Stimulated activated CD4-positive, alpha-beta T cell treated with anti-CD3 and anti-CD28 coated beads, Interleukin-4, amount 100 ng/mL, for 4 hours (primary cell): ENCODE results near the gene DYDC2.

ENCODE experiments used
- DNase-seq, 2 experiments: peaks; one replicate each; pipeline ENCODE4 v3.0.0-alpha.2; 2020

The DYDC2 gene

DNA sequence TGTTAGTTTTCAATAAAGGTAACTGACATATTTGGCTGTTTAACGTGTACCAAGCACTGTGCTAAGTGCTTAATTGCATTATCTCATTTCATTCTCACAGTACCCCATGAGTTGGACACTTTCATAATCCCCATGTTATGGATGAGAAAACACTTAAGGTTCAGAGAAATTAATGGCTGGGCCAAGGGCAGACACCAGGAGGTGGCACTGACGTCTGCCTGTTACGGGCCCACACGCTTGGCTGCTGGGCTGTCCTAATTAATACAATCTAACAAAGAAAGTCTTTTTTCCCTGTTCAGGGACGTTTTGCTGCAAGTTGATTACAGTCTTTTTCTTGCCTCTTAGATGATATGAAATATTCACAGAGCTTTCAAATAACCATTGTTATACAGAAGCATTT is 16.1 kb downstream of the DYDC2 start:
- no peak for DNase-seq

GRCh38 chr10:80373502-80373901 is 16.9 kb downstream of the DYDC2 start:
- DNase-seq, result no peak

DNA sequence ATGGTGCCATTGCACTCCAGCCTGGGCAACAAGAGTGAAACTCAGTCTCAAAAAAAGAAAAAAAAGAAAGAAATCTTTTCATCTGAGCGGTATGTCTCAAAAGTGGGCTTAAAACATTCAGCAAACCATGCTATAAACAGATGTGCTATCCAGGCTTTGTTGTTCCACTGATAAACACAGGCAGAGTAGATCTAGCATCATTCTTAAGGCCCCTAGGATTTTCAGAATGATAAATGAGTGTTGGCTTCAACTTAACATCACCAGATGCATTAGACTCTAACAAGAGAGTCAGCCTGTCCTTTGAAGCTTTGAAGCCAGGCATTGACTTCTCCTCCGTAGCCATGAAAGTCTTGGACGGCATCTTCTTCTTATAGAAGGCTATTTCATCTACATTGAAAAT is 23.1 kb downstream of the DYDC2 start:
- no peak for DNase-seq

GRCh38 chr10:80380185-80380584 is 23.6 kb downstream of the DYDC2 start:
- DNase-seq, result no peak

GRCh38 chr10:80382989-80383388 is 26.4 kb downstream of the DYDC2 start:
- DNase-seq, result peak; percentile 5 to 15

DNA sequence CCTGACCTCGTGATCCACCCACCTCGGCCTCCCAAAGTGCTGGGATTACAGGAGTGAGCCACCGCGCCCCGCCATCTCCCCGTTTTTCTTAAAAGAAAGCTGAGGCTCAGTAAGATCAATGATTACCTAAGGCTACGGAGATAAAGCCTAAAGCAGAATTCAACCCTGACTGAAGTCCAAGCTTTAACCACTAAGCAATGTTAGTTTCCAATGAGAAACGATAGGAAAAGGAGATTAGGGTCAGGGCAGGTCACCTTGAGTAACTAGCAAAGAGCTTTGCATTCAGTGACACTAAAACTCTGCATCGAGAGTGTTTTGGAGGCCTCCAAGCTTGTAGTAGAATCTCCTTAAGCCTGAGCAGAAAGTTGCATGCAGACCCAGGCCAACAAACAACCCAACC is 34.2 kb downstream of the DYDC2 start:
- DNase-seq, result no peak

- DNase-seq, result no peak
These were observed 35.7 kb downstream of the DYDC2 start for GRCh38 chr10:80392250-80392649.

GRCh38 chr10:80394358-80394916 is 37.9 kb downstream of the DYDC2 start:
- no peak for DNase-seq

DNA sequence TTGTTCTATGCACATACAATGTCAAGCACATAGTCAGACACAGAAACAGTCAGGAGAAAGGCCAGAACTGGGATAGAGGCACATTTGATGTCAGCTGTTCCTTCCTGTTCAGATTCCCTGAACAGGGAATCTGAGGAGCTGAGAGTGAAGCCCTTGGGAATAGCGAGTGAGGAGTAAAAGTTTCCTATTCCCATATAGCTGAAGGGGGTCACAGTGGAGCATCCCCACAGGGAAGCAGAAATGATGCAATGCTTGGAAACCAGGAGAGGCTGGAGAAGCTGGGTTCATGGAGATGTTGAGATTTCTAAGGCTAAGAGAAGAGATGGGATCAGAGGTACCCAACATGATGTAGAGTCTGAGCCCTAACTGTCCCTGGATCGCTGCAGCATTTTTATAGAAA is 40.4 kb downstream of the DYDC2 start:
- no peak for DNase-seq

DNA sequence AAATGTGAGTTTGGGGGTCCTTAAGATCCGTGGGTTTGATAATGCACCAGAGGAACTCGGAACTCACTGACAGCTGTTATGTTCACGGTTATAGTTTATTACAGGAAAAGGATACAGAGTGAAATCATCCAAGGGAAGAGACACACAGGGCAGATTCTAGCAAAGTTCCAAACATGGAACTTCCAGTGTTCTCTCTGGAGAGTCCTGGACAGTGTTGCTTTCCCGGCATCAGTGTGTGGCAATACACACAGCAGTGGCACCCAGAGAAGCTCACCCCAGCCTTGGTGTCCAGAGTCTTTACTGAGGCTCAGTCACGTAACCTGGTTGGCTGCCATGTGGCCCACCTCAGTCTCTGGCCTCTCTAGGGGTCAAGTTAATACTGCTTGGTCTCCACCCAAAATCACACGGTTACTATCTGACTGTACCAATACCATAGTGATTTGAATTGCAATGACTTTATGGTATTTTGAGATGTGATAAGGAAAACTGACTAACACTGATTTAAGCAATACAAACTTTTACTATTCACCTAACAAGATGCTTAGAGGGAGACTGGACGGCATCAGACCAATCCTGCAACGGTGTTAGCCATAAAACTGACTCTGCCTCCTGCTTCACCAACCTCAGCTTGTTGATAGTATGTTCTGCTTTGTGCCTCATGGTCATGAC is 43.7 kb downstream of the DYDC2 start:
- DNase-seq, result no peak

DNA sequence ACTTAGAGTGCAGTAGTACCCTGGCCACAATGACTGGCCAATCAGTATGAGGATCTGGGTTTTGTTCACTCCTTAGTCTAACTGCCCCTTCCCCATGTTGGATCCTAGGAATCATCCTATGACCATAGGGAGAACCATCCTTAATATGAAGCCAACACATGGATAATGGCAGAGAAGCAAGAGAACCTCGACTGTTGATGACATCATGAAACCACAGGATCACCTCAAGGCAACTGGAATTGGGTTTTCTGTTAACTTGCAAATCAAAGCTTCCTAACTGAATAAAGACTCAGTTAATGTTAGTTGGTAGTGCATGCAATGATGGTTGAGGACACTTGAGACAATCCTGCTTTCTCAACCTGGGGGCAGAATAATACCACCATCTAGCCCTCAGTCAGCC is 48.5 kb downstream of the DYDC2 start:
- DNase-seq, result no peak

GRCh38 chr10:80405626-80406025 is 49.0 kb downstream of the DYDC2 start:
- DNase-seq, result no peak

GRCh38 chr10:80406204-80406603 is 49.6 kb downstream of the DYDC2 start:
- DNase-seq, result no peak

DNA sequence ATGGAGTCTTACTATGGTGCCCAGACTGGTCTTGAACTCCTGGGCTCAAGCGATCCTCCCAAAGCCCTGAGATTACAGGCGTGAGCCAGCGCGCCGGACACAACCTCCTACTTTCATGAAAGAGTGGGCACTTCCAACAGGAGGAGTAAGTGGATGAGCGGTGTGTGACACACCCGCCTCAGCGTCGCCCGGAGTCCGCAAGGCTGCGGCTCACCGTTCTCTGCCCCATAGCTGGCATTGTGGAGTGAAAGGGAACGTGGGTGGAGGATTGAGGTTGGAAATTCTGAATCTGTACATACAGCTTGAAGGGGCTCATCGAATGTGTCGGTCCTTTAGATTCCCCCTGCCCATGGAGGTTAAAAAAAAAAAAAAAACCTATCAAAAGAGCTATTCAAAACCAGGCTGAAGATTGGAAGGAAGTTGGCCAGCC is 51.2 kb downstream of the DYDC2 start:
- DNase-seq, result peak; percentile 42 to 76

GRCh38 chr10:80408242-80409101 is 51.9 kb downstream of the DYDC2 start, which contains the start of gene PRXL2A:
Gene PRXL2A (plus strand): TSS chr10:80408551. CDS start chr10:80420468, 11,917 bp downstream.
- peak; percentile 72 to 82 for DNase-seq

- DNase-seq, result no peak
These were observed 52.5 kb downstream of the DYDC2 start for GRCh38 chr10:80409121-80409520.

- DNase-seq, result no peak
These were observed 53.5 kb downstream of the DYDC2 start for GRCh38 chr10:80410122-80410521.

GRCh38 chr10:80410578-80411145 is 54.1 kb downstream of the DYDC2 start:
- no peak for DNase-seq

- DNase-seq, result no peak
These were observed 54.7 kb downstream of the DYDC2 start for GRCh38 chr10:80411267-80411668.

DNA sequence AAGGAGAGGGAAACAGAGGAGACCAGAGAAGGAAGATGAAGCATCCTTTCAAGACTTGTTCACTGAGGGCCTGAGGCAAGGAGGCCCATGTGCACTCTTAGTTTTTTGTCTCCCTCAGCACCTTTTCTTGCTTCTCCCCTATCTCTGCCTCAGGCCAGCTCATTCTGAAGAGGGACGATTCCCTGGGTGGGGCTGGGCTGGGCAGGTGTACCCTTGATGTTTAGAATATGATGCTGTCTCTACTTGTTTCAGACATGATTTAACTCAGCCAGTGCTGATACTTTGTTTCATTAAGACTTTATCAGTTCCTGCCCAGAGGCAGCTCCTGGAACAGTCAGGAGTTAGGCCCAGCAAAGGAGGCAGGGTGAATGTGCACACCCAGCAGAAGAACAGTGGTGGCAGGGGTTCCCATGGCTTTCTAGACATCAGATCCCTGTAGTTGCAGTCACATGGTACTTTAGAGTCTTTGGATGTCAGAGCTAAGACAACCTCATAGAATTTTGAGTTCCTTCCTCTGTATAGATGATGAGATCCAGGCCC is 55.2 kb downstream of the DYDC2 start:
- no peak for DNase-seq

GRCh38 chr10:80412486-80412885 is 55.9 kb downstream of the DYDC2 start:
- DNase-seq, result no peak

- DNase-seq, result no peak
These were observed 56.9 kb downstream of the DYDC2 start for GRCh38 chr10:80413271-80413996.
